T-cell (primary cell): ENCODE data around the gene SLC39A12. TPM values are rescaled to one million over a fixed set of nuclear protein-coding genes. Genes with fewer than 3 reads are reported as not detected.

Source experiments
- ATAC-seq, 4 experiments: fragments of 200-7000 bp in 3 of 4; fragments of 150-1000 bp in 1 of 4; cut with Tn5 transposase; replicated peaks in 1 of 4; 1 replicate in 3 of 4; 2 replicates in 1 of 4; pipeline ENCODE4 v1.10.0; 2021; ENCODE audit warnings: moderate library complexity in 3 of 4, mild to moderate bottlenecking in 2 of 4, moderate number of reproducible peaks in 1 of 4
- CTCF ChIA-PET, 2 donors: fragments of 300-600 bp; sonication (Branson Sonifier 250); formaldehyde crosslinking; loops; one replicate each; lab custom pipeline; 2022; ENCODE audit warnings: antibody characterized with exemption in 2 of 2; lab: Charles Lee
- POLR2A ChIA-PET, 2 donors: fragments of 300-600 bp; sonication (Branson Sonifier 250); formaldehyde crosslinking; loops; one replicate each; lab custom pipeline; 2022; ENCODE audit warnings: antibody characterized with exemption in 2 of 2; lab: Charles Lee
- DNase-seq, 35 experiments: peaks; one replicate each; pipeline versions ENCODE4 v3.0.0 to v3.0.0-alpha.2; 2013 to 2023
- H3K27ac ChIP-seq: one replicate; pipeline ENCODE4 v1.5.1; 2013; ENCODE audit warnings: low read length
- H3K27me3 ChIP-seq, 2 experiments: replicated peaks in 1 of 2; 1 replicate in 1 of 2; 2 replicates in 1 of 2; pipeline versions ENCODE4 v1.6.1 to v1.7.0; 2013; ENCODE audit warnings: low read length in 1 of 2, mixed read lengths in 1 of 2; ENCODE audit not compliant: control insufficient read depth in 2 of 2, insufficient read depth in 2 of 2; ENCODE audit errors: extremely low read depth in 1 of 2
- H3K36me3 ChIP-seq, 2 donors: 1 replicate in 1 of 2; 2 replicates in 1 of 2; pipeline versions ENCODE4 v1.6.1 to v1.7.0; 2013; ENCODE audit warnings: low read length in 1 of 2; ENCODE audit not compliant: control insufficient read depth in 2 of 2, insufficient read depth in 1 of 2; ENCODE audit errors: extremely low read depth in 1 of 2
- H3K4me1 ChIP-seq, 2 experiments: 1 replicate in 1 of 2; 2 replicates in 1 of 2; pipeline versions ENCODE4 v1.6.1 to v1.7.0; 2013; ENCODE audit warnings: low read length in 2 of 2, mixed read lengths in 1 of 2; ENCODE audit not compliant: insufficient read depth in 2 of 2, control insufficient read depth in 1 of 2; ENCODE audit errors: extremely low read depth in 1 of 2
- H3K4me3 ChIP-seq, 2 donors: 1 replicate in 1 of 2; 2 replicates in 1 of 2; pipeline versions ENCODE4 v1.5.1 to v1.7.0; 2013; ENCODE audit warnings: mild to moderate bottlenecking in 2 of 2, low read length in 1 of 2, moderate library complexity in 1 of 2; ENCODE audit not compliant: control insufficient read depth in 1 of 2; ENCODE audit errors: extremely low read depth in 1 of 2
- H3K9me3 ChIP-seq: 2 replicates; pipeline ENCODE4 v1.7.0; 2013
- H3K27ac Mint-ChIP-seq, 2 donors: one replicate each; pipeline ENCODE4 v1.8.0; 2020 to 2021; ENCODE audit warnings: mild to moderate bottlenecking in 2 of 2, mixed read lengths in 2 of 2
- H3K27me3 Mint-ChIP-seq, 2 donors: one replicate each; pipeline ENCODE4 v1.8.0; 2021 to 2022; ENCODE audit warnings: mixed read lengths in 2 of 2
- H3K36me3 Mint-ChIP-seq: one replicate; pipeline ENCODE4 v1.8.0; 2021; ENCODE audit warnings: mixed read lengths
- H3K4me1 Mint-ChIP-seq, 3 donors: one replicate each; pipeline ENCODE4 v1.8.0; 2020 to 2022; ENCODE audit warnings: mixed read lengths in 3 of 3, mild to moderate bottlenecking in 1 of 3
- H3K4me3 Mint-ChIP-seq, 3 donors: one replicate each; pipeline ENCODE4 v1.8.0; 2020 to 2022; ENCODE audit warnings: mild to moderate bottlenecking in 3 of 3, mixed read lengths in 3 of 3, moderate library complexity in 3 of 3
- H3K9me3 Mint-ChIP-seq, 3 donors: one replicate each; pipeline ENCODE4 v1.8.0; 2020 to 2022; ENCODE audit warnings: mixed read lengths in 3 of 3
- WGBS: methylation state at CpG from one replicate; pipeline ENCODE4 v1.1.5; 2013; ENCODE audit warnings: missing lambda C conversion rate; ENCODE audit not compliant: insufficient coverage; 5-methylcytosine and 5-hydroxymethylcytosine counted together
- total RNA-seq, 35 experiments: library from RNA in 6 of 35; stranded (reverse) in 6 of 35; fragments of 120-200 nt in 1 of 35; gene quantifications; one replicate each; pipeline versions ENCODE4 v1.2.1 to v1.2.4 and lab custom pipeline; 2013 to 2026

Gene SLC39A12
- total RNA-seq, 5 donors from 2014 or later (not counting 1 experiment from before 2014, with no cell fraction given) = not detected

DNA sequence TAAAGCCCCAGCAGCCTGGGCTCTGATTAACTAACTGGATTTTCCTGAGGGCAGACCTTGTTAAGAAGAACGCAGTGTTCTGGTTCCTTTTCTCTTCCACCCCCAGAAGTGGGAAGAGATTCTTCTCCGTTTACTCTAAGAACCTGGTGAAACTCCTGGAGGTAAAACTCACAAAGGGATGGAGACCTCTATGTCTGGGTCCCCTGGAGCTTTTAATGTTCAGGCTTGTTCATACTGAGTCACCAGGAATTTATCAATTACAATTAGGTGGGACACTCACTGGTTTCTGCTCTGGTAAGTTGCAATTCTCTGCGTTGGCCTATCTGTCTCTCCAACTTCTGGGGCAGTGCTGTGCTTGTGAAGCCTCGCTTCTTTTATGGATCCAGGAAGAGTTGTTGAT is 115.2 kb downstream of the SLC39A12 start:
- H3K4me1 ChIP-seq = no peaks in the 10 kb centered on the region
- 80% methylated on average over 2 of the region's 4 CpGs for WGBS
- Mint-ChIP-seq H3K4me1 (no peaks in the 10 kb centered on the region), H3K27ac (no peak overlapping the region), H3K36me3 (no peaks in the 10 kb centered on the region), H3K4me3 (no peak overlapping the region), H3K27me3 (peaks cover 0 to 4% of the 10 kb centered on the region in 2 donors), H3K9me3 (peaks cover 3 to 16% (median 5%) of the 10 kb centered on the region in 3 donors)
- CTCF ChIA-PET = no interaction called here
- no peak for ATAC-seq
- H3K27me3 ChIP-seq = peaks cover 0 to 7% of the 10 kb centered on the region in 2 experiments
- no peak for DNase-seq
- POLR2A ChIA-PET = interaction anchor here in 1 of 2 donors (0.6 kb wide), 1 partner anchor 265 kb away, joined by 3 read pairs; no protein-coding TSS in a partner anchor
- H3K36me3 ChIP-seq = no peaks in the 10 kb centered on the region
- H3K27ac ChIP-seq = no peak overlapping the region
- H3K9me3 ChIP-seq = no peaks in the 10 kb centered on the region
- no peak overlapping the region for H3K4me3 ChIP-seq

DNA sequence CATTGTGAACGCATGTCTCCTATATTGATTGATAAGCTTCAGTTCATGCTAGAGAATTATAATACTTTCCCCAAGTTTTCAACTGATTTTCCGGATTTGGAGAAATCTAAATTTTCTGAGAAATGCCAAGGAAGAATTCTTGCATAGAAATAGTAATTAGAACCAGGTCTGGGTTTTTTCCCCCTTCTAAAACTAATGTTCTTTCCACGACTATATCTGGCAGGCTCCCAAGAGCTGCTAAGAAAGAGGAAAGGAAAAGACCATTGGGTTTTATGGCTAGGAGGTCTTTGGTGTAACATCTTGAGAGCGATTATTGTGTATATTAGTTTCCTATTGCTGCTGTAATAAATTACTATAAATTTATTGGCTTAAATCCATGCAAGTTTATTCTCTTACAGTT is 116.7 kb downstream of the SLC39A12 start:
- H3K36me3 ChIP-seq = no peaks in the 10 kb centered on the region
- CTCF ChIA-PET = interaction anchor here in 1 of 2 donors (0.5 kb wide), 1 partner anchor 184 kb away, joined by 7 read pairs; no protein-coding TSS in a partner anchor
- WGBS = no CpG with 5 or more reads among the region's 4 CpGs

DNA sequence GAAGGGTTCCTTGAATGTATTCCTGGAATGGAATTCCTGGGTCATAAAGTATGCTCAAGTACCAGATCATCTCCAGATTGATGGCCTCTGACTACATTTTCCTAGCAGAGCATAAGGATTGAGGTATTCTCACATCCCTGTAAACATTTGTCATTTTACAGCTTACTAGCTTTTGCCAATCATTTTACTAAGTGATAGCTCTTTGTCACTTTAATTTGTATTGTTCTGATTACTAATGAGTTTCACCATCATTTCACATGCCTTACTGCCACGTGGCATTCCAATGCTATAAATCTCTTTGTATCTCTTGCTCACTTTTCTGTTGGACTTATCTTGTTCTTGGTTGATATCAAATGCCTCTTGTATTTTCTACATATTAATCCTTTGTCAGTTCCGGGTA is 119.9 kb downstream of the SLC39A12 start:
- ChIA-PET POLR2A (no interaction called here), CTCF (no interaction called here)
- Histone ChIP-seq H3K36me3 (no peaks in the 10 kb centered on the region), H3K4me1 (no peaks in the 10 kb centered on the region), H3K9me3 (no peaks in the 10 kb centered on the region), H3K4me3 (no peak overlapping the region), H3K27me3 (peaks cover 0 to 7% of the 10 kb centered on the region in 2 experiments), H3K27ac (no peak overlapping the region)
- DNase-seq = no peak
- Mint-ChIP-seq H3K9me3 (peaks cover 0 to 6% (median 0%) of the 10 kb centered on the region in 3 donors), H3K27ac (no peak overlapping the region), H3K4me3 (no peak overlapping the region), H3K27me3 (peaks cover 0 to 4% of the 10 kb centered on the region in 2 donors), H3K4me1 (no peaks in the 10 kb centered on the region), H3K36me3 (no peaks in the 10 kb centered on the region)
- 33% methylated on average over 1 of the region's 2 CpGs for WGBS
- no peak for ATAC-seq

More for the DNA sequence above, 116.7 kb downstream of the SLC39A12 start:
- no peak overlapping the region for H3K4me3 Mint-ChIP-seq
- H3K36me3 Mint-ChIP-seq = no peaks in the 10 kb centered on the region
- H3K9me3 Mint-ChIP-seq = peaks cover 3 to 9% (median 5%) of the 10 kb centered on the region in 3 donors
- Histone ChIP-seq H3K4me3 (no peak overlapping the region), H3K9me3 (no peaks in the 10 kb centered on the region), H3K27me3 (peaks cover 0 to 7% of the 10 kb centered on the region in 2 experiments), H3K27ac (no peak overlapping the region), H3K4me1 (no peaks in the 10 kb centered on the region)
- H3K27ac Mint-ChIP-seq = no peak overlapping the region
- ATAC-seq (no peak), DNase-seq (no peak)
- POLR2A ChIA-PET = no interaction called here
- no peaks in the 10 kb centered on the region for H3K4me1 Mint-ChIP-seq
- H3K27me3 Mint-ChIP-seq = peaks cover 0 to 4% of the 10 kb centered on the region in 2 donors

DNA sequence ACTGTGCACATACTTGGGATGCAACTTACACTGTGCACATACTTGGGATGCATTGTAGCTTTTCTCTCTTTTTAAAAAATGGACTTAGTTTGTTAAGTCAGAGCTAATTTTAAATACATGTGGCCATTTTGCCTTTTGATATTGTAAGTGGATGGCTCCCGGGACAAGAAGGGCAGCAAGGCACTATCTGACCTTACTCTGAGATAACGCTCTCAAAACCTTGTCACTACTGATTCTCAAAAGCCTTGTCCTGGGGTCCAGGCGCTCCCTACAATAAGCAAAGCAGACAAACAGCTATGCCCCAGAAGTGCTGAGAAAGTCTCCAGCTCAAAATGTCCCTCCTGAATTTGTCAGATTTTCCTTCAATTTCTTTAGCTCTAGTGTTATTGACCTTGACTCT is 121.6 kb downstream of the SLC39A12 start:
- no peak for ATAC-seq
- 89% methylated on average over 3 of the region's 3 CpGs for WGBS
- ChIA-PET CTCF (interaction anchor here in 1 of 2 donors (0.7 kb wide), 1 partner anchor 25 kb away, joined by 4 read pairs; no protein-coding TSS in a partner anchor), POLR2A (no interaction called here)
- no peaks in the 10 kb centered on the region for H3K36me3 ChIP-seq
- no peak overlapping the region for H3K27ac ChIP-seq
- Mint-ChIP-seq H3K9me3 (peaks cover 0 to 6% (median 0%) of the 10 kb centered on the region in 3 donors), H3K4me1 (no peaks in the 10 kb centered on the region), H3K27ac (no peak overlapping the region), H3K36me3 (no peaks in the 10 kb centered on the region), H3K4me3 (no peak overlapping the region), H3K27me3 (peaks cover 0 to 4% of the 10 kb centered on the region in 2 donors)
- no peaks in the 10 kb centered on the region for H3K9me3 ChIP-seq
- H3K4me3 ChIP-seq = no peak overlapping the region
- no peak for DNase-seq
- no peaks in the 10 kb centered on the region for H3K4me1 ChIP-seq
- H3K27me3 ChIP-seq = peaks cover 0 to 10% of the 10 kb centered on the region in 2 experiments

DNA sequence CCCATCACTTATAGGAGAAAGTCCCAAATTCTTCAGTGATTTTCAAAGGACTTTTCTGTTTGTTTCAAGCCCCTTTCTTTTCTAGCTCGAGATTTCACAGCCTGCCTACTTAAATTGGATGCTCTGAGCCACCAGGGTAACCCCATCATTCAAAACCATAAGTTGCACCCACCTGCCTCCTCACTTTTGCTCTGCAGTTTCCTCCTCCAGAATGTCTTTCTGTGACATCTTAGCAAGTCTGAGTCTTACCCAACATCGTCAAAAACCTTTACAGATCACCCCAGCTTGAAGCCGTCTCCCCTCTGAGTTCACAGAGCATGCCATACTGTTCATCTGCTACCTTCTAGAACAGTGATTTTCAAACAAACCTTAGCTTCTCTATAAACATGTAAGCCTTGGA is 124.2 kb downstream of the SLC39A12 start:
- H3K27me3 Mint-ChIP-seq = no peaks in the 10 kb centered on the region
- Histone ChIP-seq H3K27ac (no peak overlapping the region), H3K4me3 (no peak overlapping the region), H3K9me3 (no peaks in the 10 kb centered on the region), H3K27me3 (peaks cover 0 to 3% of the 10 kb centered on the region in 2 experiments), H3K4me1 (no peaks in the 10 kb centered on the region), H3K36me3 (no peaks in the 10 kb centered on the region)
- POLR2A ChIA-PET = no interaction called here
- CTCF ChIA-PET = interaction anchor here in 1 of 2 donors (0.6 kb wide), 1 partner anchor 458 kb away, joined by 4 read pairs; the partner anchor contains the start of gene HACD1
- H3K4me3 Mint-ChIP-seq = no peak overlapping the region
- no peak for ATAC-seq
- 34% methylated on average over 2 of the region's 3 CpGs for WGBS
- no peaks in the 10 kb centered on the region for H3K36me3 Mint-ChIP-seq
- no peak overlapping the region for H3K27ac Mint-ChIP-seq
- H3K9me3 Mint-ChIP-seq = no peaks in the 10 kb centered on the region
- no peak for DNase-seq
- H3K4me1 Mint-ChIP-seq = no peaks in the 10 kb centered on the region

GRCh38 chr10:18079665-18080295 is 128.1 kb downstream of the SLC39A12 start:
- Mint-ChIP-seq H3K4me1 (no peaks in the 10 kb centered on the region), H3K36me3 (no peaks in the 10 kb centered on the region), H3K9me3 (peaks cover 0 to 3% (median 0%) of the 10 kb centered on the region in 3 donors), H3K4me3 (no peak overlapping the region), H3K27me3 (peaks cover 0 to 3% of the 10 kb centered on the region in 2 donors), H3K27ac (no peak overlapping the region)
- CTCF ChIA-PET = no interaction called here
- Histone ChIP-seq H3K27ac (no peak overlapping the region), H3K9me3 (no peaks in the 10 kb centered on the region), H3K36me3 (no peaks in the 10 kb centered on the region), H3K4me1 (no peaks in the 10 kb centered on the region), H3K27me3 (peaks cover 2 to 3% of the 10 kb centered on the region in 2 experiments), H3K4me3 (no peak overlapping the region)
- no peak for DNase-seq
- POLR2A ChIA-PET = no interaction called here
- no peak for ATAC-seq
- WGBS = no CpG with 5 or more reads among the region's 1 CpG
